ENCODE measurements around the gene POMGNT1.

The POMGNT1 gene

DNA sequence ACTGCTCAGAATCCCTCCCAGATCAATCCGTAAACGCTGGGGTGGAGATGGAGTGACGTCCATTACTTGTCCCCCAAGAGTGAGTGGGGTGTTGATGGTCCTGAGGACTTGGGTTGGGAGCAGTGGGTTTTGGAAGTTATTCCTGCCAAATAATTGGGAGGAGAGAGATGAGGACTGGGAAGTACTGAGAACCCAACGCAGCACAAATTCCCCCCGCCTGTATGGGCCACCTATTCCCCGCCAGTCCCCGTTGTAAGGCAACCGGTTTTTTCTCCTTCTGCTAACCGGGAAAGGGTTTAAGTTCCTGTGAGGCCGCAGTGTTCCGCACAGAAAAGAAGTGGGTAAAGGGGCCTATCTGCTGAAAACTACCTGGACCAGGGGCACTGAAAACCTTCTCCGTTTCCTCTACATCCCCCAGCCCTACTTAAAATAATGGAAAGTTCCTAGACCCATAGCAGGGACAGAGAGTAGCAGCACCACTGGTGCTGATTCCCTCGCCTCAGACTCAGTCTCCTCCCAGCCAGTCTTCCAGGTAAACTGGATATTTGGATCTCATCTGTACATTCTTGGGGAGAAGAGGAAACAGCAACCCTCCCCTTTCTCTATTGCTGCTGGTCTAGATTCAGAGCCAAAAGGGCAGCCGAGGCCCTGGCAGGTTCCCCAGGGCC lies 5.6 kb upstream of the POMGNT1 start:
- Histone ChIP-seq H3K36me3 (replicated peaks) (no peaks in the 10 kb centered on the region), H3K27ac (no peak overlapping the region), H3K4me3 (ENCODE audit: low read depth, low read length) (peak overlapping the region; percentile 79), H3K27me3 (replicated peaks) (no peaks in the 10 kb centered on the region)
- TF ChIP-seq, protein P1, sequence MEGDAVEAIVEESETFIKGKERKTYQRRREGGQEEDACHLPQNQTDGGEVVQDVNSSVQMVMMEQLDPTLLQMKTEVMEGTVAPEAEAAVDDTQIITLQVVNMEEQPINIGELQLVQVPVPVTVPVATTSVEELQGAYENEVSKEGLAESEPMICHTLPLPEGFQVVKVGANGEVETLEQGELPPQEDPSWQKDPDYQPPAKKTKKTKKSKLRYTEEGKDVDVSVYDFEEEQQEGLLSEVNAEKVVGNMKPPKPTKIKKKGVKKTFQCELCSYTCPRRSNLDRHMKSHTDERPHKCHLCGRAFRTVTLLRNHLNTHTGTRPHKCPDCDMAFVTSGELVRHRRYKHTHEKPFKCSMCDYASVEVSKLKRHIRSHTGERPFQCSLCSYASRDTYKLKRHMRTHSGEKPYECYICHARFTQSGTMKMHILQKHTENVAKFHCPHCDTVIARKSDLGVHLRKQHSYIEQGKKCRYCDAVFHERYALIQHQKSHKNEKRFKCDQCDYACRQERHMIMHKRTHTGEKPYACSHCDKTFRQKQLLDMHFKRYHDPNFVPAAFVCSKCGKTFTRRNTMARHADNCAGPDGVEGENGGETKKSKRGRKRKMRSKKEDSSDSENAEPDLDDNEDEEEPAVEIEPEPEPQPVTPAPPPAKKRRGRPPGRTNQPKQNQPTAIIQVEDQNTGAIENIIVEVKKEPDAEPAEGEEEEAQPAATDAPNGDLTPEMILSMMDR (IDR thresholded peaks at IDR 0.05; ENCODE audit: low read depth, low read length, missing control alignments), result no peak
- in situ Hi-C loops (cut with HindIII; ENCODE audit: low pct_ligation_motif_present, low sequenced_read_pairs), result no loop called here
- no peak for DNase-seq

GRCh38 chr1:46199233-46199749 lies 1.1 kb upstream of the POMGNT1 start:
- no peak for DNase-seq
- Histone ChIP-seq H3K4me3 (ENCODE audit: low read depth, low read length) (no peak overlapping the region), H3K27me3 (replicated peaks) (no peaks in the 10 kb centered on the region), H3K27ac (no peak overlapping the region), H3K36me3 (replicated peaks) (peaks cover 4% of the 10 kb centered on the region)
- TF ChIP-seq, protein P1 (IDR thresholded peaks at IDR 0.05; ENCODE audit: low read depth, low read length, missing control alignments), result no peak
- in situ Hi-C loops (cut with HindIII; ENCODE audit: low pct_ligation_motif_present, low sequenced_read_pairs), result no loop called here

GRCh38 chr1:46197560-46197963 lies 672 bp downstream of the POMGNT1 start:
- DNase-seq, result no peak
- in situ Hi-C loops (cut with HindIII; ENCODE audit: low pct_ligation_motif_present, low sequenced_read_pairs), result no loop called here
- TF ChIP-seq, protein P1 (IDR thresholded peaks at IDR 0.05; ENCODE audit: low read depth, low read length, missing control alignments), result no peak
- no peaks in the 10 kb centered on the region for H3K27me3 ChIP-seq (replicated peaks)
- H3K4me3 ChIP-seq (ENCODE audit: low read depth, low read length), result peak overlapping the region; percentile 82
- H3K36me3 ChIP-seq (replicated peaks), result peaks cover 21% of the 10 kb centered on the region
- peak overlapping the region; percentile 66 for H3K27ac ChIP-seq

GRCh38 chr1:46196609-46197008 lies 1.6 kb downstream of the POMGNT1 start:
- TF ChIP-seq, protein P1 (IDR thresholded peaks at IDR 0.05; ENCODE audit: low read depth, low read length, missing control alignments), result no peak
- no peak overlapping the region for H3K27ac ChIP-seq
- in situ Hi-C loops (cut with HindIII; ENCODE audit: low pct_ligation_motif_present, low sequenced_read_pairs), result no loop called here
- no peak overlapping the region for H3K4me3 ChIP-seq (ENCODE audit: low read depth, low read length)
- no peak for DNase-seq
- peaks cover 29% of the 10 kb centered on the region for H3K36me3 ChIP-seq (replicated peaks)
- H3K27me3 ChIP-seq (replicated peaks), result no peaks in the 10 kb centered on the region

DNA sequence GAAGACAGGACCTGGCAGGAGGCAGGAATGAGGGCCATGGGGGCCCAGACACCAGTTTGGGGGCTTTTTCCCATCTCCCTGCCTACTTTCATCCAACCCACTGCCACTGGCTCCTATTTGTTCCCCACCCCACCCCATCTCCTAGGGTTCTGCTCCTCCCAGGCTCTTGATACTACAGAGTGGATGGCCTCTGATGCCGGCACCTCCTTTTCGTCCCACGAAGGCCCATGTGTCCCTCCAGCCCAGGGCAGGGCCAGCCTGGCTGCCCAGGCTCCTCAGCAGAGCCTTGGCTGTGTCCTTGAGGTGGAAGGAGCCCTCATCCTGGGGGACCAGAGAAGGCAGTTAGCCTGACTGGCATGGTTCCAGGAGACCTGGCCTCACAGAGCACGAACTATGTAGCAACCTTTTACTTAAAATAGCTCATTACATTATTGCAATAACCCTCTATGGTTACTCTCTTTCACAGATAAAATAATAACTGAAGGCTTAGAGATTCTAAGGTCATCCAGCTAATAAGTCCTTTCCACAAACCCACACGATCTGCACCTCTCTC lies 3.5 kb downstream of the POMGNT1 start:
- TF ChIP-seq, protein P1 (IDR thresholded peaks at IDR 0.05; ENCODE audit: low read depth, low read length, missing control alignments), result no peak
- no peak overlapping the region for H3K27ac ChIP-seq

More for the DNA sequence above, 3.5 kb downstream of the POMGNT1 start:
- no peak overlapping the region for H3K4me3 ChIP-seq (ENCODE audit: low read depth, low read length)
- no peaks in the 10 kb centered on the region for H3K27me3 ChIP-seq (replicated peaks)
- peaks cover 35% of the 10 kb centered on the region for H3K36me3 ChIP-seq (replicated peaks)
- no peak for DNase-seq
- in situ Hi-C loops (cut with HindIII; ENCODE audit: low pct_ligation_motif_present, low sequenced_read_pairs), result no loop called here
